GM21619 (cell line): Measurements from ENCODE around the gene PDXDC1.
"Not testable (repeated sequence)": the region's sequence is repeated elsewhere in the genome, so short reads cannot be mapped to it uniquely, and the experiment has no call there.

Source experiments
- ATAC-seq: cut with Tn5 transposase; IDR thresholded peaks from one replicate; pipeline ENCODE4 v1.9.1; 2021; ENCODE audit not compliant: unreplicated experiment

The PDXDC1 gene

DNA sequence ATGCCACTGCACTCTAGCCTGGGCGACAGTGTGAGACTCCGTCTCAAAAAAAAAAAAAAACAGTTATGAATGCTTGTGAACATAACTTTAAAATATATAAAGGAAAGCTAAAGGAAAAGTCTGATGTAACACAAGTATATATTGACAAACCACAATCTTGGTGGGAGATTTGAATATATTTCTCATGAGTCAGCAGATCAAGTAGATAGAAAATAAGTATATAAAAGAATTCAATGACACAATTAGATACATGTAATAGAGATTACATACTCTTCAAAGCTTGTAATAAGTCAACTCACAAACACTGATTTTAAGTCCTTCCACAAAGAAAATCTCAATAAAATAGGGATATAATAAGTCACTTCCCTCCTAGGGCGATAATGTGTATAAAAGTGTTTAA is 40.8 kb downstream of the PDXDC1 start:
- not testable (repeated sequence) for ATAC-seq

DNA sequence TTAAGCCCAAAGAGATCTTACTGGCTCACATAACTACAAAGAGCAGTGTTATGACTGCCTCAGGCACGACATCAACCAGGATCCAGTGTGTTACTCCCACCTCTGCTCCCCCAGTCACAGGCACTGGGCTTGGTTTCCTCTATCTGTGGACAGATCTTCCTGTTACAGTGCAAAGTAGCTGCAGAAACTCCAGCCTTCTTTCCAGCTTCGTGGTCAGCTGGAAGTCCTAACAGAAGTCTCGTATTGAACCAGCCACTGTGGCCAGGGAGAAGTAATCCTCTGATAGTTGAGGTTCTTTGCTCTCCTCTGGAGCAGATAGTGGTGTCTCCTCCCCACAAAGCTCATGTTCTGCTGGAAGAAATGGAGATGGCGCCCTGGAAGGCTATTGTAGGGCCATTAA is 41.5 kb downstream of the PDXDC1 start:
- ATAC-seq = not testable (repeated sequence)

DNA sequence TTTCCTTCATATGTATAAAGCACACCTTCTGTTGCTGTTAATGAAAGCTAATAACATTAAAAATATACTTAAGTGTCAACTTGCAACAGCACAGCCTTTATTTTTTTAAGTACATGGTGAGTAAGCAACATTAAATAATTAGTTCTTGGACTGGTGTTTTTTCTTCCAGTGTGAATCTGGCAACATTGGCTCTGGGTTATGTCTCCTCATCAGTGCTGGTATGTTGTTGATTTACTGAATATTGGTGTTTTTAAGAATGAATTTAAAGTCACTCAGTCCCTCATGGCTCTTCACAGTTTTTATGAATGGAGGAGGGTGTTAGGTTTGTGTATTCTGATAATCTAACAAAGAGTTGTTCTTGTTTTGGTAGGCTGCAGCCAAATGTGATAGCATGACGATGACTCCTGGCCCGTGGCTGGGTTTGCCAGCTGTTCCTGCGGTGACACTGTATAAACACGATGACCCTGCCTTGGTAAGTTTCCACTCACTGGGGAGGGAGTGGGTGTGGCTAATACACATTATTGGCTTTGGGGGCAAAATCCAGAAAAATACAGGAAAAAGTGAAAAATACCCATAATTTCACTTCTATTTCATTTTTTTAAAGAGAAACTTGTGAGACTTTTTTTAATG is 42.2 kb downstream of the PDXDC1 start:
- ATAC-seq = not testable (repeated sequence)

DNA sequence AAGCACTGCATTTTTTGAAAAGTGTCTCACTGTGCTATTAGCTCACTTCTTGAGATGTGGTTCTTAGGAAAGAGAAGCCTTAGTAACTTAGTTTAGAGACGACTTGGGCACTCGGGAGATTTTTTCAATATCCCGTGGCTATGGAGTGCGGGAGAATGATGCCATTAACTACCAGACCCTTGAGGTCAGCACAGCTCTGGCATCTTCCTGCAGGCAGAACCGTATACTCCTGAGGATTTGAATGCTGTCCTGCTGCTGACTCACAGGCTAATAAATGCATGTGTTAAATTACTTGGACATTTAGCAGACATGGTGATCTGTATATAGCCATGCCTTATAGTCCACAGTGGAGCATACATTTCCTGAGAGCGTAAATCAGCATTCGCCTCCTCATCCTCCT is 46.6 kb downstream of the PDXDC1 start:
- not testable (repeated sequence) for ATAC-seq

DNA sequence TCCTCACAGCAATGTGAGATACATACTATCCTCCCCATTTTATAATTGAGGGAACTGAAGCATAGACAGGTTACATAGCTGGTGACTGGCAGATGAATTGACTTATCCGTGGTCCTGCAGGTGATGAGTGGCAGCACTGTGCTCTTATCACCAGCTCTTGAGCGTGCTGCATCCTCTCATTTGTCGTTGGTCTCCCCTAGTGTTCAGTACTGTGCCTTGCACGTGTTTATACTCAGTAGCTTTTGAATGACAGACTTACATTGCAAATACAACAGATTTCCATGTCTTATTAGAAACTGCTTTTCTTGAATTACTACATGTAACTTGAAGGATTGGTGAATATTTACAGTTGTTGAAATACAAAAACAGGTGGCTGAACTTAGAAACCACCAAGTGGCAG is 47.4 kb downstream of the PDXDC1 start:
- peak; percentile 91 for ATAC-seq

DNA sequence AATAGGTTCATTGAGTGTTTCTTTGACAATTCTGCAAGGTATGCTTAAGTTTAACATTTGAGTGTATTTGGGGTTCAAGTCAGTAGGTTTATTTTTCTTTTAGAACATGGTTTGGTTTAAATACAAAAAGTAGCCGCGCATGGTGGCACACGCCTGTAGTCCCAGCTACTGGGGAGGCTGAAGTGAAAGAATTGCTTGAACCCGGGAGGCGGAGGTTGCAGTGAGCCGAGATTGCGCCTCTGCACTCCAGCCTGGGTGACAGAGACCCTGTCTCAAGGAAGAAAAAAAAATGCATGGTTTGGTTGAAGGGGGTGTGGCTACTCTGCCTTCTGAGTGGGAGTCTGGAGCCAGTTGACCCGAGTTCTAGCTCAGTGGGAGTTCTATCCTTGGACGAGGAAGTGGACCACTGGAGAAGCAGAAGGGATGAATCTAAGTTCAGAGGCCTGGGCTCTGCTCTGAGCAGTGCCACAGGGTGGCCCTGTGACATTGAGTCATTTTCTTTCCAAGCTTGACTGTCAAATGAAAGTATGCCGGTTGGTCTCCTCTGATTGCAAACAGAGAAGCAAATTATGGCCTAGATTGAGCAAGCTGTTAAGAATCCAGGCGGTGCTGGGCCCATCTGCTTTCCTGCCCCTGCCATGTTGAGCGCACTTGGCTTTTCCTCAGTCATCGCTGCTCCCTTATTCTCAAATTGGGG is 48.7 kb downstream of the PDXDC1 start:
- not testable (repeated sequence) for ATAC-seq

DNA sequence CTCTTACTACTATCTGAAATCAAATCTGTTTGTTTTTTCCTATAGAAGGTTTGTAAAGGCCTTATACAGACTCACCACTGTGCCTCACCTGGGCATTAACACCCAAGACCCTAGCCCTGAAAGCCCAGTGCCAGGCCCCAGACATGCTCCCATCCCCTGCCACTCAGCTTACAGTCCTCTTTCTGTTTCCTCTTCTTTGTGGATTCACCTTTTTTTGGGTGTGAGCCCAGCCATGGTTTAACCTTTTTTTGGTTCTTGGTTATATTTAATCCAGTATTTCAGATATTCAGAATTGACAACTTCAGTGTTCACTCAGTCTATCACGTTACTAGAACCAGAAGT is 50.0 kb downstream of the PDXDC1 start:
- not testable (repeated sequence) for ATAC-seq

DNA sequence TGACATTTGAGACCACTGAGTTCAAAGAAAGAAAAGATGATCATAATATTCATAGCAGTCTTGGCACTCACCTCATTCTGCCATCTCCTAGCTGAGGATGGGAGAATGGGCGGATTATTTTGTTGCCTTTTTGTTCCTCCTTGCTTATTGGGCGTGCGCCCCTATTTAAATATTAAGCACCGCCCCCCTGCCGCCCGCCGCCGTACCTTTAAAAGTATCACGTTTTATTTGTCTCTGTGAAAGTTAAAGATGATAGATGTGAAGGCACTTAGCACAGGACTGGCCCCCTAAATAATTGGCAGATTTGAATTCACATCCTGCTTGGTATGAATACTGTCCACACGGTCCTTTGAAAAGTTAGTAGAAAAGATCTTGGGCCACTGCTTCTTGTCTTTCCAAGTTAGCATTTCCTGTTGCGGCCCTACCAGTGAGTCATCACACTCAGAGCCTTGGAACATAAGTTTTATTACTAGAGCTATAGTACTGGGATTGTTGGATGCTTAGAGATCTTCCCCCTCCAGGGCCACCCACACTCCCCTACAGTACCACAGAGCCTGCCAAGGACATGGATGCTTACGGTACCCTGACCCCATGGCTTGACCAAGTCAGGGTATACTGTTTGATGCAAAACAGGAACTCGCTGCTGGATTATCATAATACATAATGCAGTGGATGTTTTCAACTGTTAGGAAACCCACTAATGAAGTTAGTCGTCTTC is 50.6 kb downstream of the PDXDC1 start:
- ATAC-seq = not testable (repeated sequence)

DNA sequence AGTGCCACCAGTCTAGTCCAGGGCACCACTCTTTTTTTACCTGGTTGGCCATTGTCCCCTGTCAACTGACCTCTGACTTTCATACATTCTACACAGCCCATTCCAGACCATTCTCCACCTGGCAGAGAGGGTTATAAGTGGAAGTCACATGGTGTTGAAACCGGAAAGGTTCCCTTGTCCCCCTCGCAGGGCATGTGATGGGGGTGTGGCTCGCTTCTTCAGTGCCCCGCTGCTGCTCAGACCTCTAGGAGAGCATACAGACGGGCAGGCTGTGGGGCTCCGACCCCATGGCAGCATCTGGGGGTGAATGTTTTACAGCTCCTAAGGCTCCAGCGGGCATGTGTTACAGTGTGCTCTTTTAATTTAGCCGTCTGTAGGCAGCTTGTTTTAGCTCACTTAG is 52.2 kb downstream of the PDXDC1 start:
- not testable (repeated sequence) for ATAC-seq

DNA sequence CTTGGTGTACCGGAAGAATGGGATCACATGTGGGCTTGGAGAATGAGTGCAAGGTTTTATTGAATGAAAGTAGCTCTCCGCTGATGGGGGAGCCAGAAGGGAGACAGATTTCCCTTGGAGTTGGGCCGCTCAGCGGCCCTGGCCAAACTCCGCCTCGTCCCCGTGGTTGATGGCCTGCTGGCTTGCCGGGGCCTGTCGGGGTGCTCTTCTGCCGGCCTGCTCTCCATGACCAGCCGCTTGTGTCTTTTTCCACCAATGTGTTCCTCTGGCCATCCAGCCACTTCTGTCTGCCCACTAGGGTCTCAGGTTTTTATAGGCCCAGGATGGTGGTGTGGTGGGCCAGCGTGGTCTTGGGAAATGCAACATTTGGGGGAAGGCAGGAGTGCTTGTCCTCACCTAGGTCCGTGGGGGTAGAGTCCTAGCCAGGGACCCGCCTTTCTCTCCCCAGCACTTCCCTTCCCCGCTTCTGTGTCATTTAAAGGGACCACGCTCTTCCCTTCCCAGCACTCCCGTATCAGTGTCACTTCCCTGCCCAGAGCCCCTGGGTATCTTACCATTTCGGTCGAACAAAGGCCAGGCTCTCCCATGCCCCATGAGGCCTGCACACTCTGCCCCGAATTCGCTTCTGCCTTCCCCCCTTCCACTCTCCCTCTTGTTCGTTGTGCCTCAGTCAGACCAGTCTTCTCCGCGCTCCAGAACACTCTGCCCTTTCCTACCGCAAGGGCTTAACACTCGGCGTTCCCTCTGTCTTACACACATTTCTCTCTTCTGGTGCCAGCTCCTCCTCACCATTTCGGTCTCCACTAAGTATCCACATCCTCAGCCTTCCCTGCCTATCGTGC is 52.9 kb downstream of the PDXDC1 start:
- not testable (repeated sequence) for ATAC-seq

DNA sequence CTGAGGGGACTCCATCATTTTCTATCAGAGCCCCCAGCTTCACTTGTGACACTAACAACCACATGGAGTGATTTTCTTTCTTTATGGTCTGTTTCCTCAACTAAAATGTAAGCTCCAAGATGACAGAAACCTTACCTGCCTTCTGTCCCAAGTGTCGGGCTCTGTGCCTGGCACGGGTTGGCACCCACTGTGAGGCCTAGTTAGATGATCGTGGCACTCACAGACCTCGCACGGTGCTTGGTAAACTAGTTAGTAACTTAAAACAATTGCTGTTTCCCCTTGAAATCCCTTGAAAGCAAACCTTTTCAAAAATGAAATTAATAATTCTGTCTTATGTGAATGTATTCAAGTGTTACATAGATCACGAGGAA is 53.5 kb downstream of the PDXDC1 start:
- not testable (repeated sequence) for ATAC-seq

DNA sequence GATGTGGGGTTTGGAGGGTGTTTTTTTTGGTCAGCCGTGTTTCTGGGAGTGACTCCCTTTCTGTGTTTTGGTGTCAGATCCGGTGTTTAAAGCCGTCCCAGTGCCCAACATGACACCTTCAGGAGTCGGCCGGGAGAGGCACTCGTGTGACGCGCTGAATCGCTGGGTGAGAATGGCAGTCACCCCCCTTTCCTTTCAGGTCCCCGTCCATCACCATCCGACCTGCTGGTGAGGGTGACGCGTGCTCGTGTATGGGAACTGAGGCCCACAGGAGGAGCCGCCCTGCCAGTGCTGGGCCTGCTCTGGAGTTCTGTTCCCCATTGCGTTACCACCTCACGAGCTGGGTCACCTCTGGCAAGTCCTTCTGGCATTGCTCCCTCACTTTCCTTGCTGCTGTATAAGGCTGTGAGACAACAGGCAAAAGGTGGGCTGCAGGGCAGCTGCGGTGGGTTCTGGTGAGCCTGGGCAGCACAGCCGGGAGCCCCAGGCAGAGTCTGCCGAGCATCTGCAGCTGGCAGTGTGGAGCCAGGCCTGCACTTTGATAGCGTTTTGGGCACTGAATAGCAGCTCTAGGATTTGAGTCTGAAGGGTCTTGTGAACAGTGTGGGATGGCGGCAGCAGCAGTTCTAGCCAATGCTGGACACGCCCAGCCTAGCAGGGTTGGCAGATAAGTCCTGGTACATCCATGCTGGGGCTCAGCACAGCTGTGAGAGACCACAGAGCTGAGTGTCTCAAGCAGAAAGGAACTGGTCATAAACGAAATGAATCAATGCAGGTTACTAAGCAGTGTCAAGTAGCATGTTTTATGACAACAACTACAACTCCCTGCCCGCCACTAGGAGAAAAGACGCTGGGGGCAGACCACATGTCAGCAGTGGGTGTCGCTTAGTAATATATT is 54.2 kb downstream of the PDXDC1 start:
- not testable (repeated sequence) for ATAC-seq

DNA sequence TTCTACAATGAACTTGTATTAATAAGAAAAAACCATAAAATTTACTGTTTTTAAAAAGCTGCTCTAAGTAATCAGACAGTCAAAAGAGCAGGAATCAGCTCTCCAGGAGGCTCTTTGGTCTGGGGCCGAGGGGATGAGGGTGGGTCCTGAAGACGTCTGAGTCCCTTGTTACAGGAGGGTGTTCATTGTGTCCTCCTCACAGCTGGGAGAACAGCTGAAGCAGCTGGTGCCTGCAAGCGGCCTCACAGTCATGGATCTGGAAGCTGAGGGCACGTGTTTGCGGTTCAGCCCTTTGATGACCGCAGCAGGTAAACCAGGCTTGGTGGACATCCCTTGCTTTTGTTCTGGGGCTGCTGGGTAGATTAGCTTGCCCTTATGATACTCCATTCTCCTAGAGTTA is 54.9 kb downstream of the PDXDC1 start:
- not testable (repeated sequence) for ATAC-seq

DNA sequence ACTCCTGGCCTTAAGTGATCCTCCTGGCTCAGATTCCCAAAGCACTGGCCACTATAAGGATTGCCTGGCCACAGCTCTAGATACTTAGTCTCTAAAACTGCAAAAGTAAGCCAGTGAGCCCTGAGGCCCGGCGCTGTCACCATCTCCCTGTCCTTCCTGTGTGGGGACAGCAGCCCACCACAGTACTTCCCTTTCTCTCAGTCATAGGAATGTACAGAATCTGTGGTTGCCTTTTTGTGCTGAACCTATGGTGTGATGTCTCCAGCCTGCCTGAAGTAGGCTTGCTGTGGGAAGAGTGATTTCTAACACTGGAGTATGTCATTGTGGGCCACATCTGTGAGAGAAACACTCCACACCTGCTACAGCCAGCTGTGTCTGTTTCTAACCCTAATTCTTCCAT is 56.4 kb downstream of the PDXDC1 start:
- no peak for ATAC-seq

DNA sequence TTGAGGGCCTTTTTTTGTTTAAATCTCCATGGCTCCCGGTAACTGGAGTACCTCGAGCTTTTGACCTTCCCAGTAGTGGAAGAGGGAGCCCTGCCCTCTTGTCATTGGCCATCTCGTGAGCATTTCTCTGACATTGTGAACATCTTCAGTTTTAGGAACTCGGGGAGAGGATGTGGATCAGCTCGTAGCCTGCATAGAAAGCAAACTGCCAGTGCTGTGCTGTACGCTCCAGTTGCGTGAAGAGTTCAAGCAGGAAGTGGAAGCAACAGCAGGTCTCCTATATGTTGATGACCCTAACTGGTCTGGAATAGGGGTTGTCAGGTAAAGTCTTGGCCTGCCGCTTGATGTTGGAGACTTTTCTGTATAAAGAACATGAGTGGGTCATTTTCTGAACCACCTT is 56.8 kb downstream of the PDXDC1 start:
- no peak for ATAC-seq

DNA sequence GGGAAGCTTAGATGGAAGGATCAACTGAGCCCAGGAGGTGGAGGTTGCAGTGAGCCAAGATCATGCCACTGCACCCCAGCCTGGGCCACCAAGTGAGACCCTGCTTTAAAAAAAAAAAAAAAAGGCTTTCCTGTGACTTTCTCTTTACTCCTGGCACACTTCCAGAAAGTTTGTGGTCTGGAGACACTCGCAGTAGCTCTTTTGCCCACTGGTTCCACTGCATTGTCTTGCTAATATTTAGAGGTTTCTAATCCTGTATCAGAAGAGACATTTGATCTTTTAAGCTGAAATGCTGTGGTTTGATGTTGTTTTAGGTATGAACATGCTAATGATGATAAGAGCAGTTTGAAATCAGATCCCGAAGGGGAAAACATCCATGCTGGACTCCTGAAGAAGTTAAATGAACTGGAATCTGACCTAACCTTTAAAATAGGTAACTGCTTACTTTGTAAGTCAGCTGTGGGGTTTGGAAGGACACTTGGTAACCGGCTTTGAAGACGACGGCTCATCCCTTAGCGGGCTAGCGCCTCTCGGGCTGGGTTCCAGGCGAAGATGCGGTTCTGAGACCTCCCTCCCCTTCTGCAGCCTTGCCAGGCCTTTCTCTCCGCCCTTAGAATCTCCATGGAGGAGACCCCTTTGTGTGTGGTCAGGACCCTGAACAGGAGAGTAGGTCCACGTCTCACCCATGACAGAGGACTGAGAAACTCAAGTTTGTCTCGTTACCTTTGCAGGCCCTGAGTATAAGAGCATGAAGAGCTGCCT is 57.9 kb downstream of the PDXDC1 start:
- ATAC-seq = no peak

DNA sequence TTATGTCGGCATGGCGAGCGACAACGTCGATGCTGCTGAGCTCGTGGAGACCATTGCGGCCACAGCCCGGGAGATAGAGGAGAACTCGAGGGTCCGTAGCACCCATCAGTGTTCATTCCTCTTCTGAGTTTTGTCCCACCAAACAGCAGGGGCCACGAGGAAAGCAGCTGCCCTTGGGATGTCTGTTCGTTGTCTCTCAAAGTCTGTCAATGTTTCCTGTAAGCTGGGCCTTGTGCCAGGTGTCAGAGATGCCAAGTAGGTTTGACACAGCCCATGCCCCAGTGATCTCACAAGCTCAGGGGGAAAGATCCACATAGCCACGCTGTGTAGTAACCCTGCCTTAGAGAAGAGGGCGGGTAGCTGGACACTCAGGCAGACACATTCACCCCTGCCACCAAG is 58.5 kb downstream of the PDXDC1 start:
- ATAC-seq = no peak

DNA sequence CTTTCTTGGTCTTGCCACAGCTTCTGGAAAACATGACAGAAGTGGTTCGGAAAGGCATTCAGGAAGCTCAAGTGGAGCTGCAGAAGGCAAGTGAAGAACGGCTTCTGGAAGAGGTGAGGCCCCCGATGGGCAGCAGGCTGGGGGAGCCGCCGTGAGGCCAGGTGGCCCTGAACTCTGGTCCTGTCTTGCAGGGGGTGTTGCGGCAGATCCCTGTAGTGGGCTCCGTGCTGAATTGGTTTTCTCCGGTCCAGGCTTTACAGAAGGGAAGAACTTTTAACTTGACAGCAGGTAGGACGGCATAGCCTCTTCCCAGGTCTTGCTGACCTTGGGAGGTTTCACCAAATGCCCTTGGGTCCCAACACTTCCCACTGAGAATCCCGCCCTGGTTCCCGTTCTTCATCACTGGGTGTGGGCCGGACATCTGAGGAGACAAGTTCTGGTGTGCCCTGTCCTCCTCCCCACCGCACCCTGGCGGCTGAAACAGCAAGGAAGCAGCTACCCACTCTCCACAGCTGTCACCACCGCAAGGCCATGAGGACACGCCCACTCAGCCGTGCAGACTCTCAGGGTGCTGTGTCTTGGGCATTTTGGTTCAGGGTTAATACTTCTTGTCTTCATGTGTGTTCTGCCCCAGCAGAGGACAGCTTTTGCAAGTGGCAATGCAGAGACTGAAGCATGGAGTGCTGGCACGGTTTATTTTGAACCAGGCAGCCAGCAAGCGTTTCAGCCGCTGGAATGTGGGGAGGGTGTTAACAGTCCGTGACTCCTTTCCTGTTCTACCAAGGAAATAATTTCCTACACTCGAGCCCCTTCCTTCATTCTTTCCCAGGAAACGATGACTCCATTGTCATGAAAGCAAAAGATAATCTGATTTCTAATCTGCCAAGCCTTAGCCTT is 59.7 kb downstream of the PDXDC1 start:
- ATAC-seq = no peak
